Keratinocyte (primary cell): ENCODE results near the gene DMD. TPM values are rescaled to one million over a fixed set of nuclear protein-coding genes. Genes with fewer than 3 reads are reported as not detected.

Experiments
- DNase-seq: peaks from one replicate; pipeline ENCODE4 v3.0.0-alpha.2; 2011; ENCODE audit warnings: low read depth, missing footprints, low spot score
- FAIRE-seq: peaks from 2 replicates; lab custom pipeline; 2011; peaks lifted over from hg19 to GRCh38; lab: Jason Lieb, UNC
- H2AFZ ChIP-seq: 2 replicates; pipeline ENCODE4 v1.6.0; 2012; ENCODE audit warnings: low read length, control low read depth, inconsistent platforms; ENCODE audit not compliant: control insufficient read depth
- H3K27ac ChIP-seq: 2 replicates; pipeline ENCODE4 v1.5.1; 2011; ENCODE audit warnings: low read length; ENCODE audit not compliant: control insufficient read depth, insufficient read depth
- H3K27me3 ChIP-seq: 3 replicates; pipeline ENCODE4 v1.6.0; 2011; ENCODE audit warnings: low read length; ENCODE audit not compliant: control insufficient read depth, insufficient read depth; ENCODE audit errors: extremely low read depth
- H3K36me3 ChIP-seq, 2 experiments: 2 replicates in 1 of 2; 3 replicates in 1 of 2; pipeline ENCODE4 v1.5.1; 2011; ENCODE audit warnings: low read length in 2 of 2, mild to moderate bottlenecking in 1 of 2; ENCODE audit not compliant: control insufficient read depth in 2 of 2, insufficient read depth in 2 of 2; ENCODE audit errors: extremely low read depth in 1 of 2
- H3K4me1 ChIP-seq: 3 replicates; pipeline ENCODE4 v1.5.1; 2011; ENCODE audit warnings: low read length; ENCODE audit not compliant: control insufficient read depth, insufficient read depth; ENCODE audit errors: extremely low read depth
- H3K4me2 ChIP-seq: 3 replicates; pipeline ENCODE4 v1.6.0; 2011; ENCODE audit warnings: low read depth, low read length; ENCODE audit not compliant: control insufficient read depth, insufficient read depth; ENCODE audit errors: extremely low read depth
- H3K4me3 ChIP-seq, 3 experiments: fragments of 200-600 bp in 1 of 3; sonication (generic) in 1 of 3; 2 replicates in 2 of 3; 3 replicates in 1 of 3; pipeline ENCODE4 v1.5.1; 2011 to 2016; ENCODE audit warnings: low read length in 3 of 3, mild to moderate bottlenecking in 3 of 3, control low read depth in 2 of 3, inconsistent platforms in 1 of 3, low read depth in 1 of 3, mixed read lengths in 1 of 3, mixed run types in 1 of 3, moderate library complexity in 1 of 3; ENCODE audit not compliant: control insufficient read depth in 2 of 3, insufficient read depth in 2 of 3; ENCODE audit errors: extremely low read depth in 1 of 3
- H3K79me2 ChIP-seq: 2 replicates; pipeline ENCODE4 v1.6.0; 2012; ENCODE audit warnings: low read length; ENCODE audit not compliant: control insufficient read depth, insufficient read depth
- H3K9ac ChIP-seq: 3 replicates; pipeline ENCODE4 v1.6.0; 2011; ENCODE audit warnings: low read length; ENCODE audit not compliant: control insufficient read depth, insufficient read depth; ENCODE audit errors: extremely low read depth
- H3K9me1 ChIP-seq: 3 replicates; pipeline ENCODE4 v1.6.0; 2011; ENCODE audit warnings: low read length; ENCODE audit not compliant: control insufficient read depth, insufficient read depth; ENCODE audit errors: extremely low read depth
- H3K9me3 ChIP-seq: 2 replicates; pipeline ENCODE4 v1.5.1; 2012; ENCODE audit warnings: low read depth, low read length; ENCODE audit not compliant: control insufficient read depth
- H4K20me1 ChIP-seq: 3 replicates; pipeline ENCODE4 v1.6.0; 2011; ENCODE audit warnings: low read length; ENCODE audit not compliant: control insufficient read depth, insufficient read depth; ENCODE audit errors: extremely low read depth
- EZH2 ChIP-seq: IDR thresholded peaks from one replicate; pipeline ENCODE4 v1.6.1; 2012; ENCODE audit warnings: inconsistent platforms, mild to moderate bottlenecking, low read length, moderate library complexity
- dilution Hi-C: fragments of 300-500 bp; cut with MboI; formaldehyde crosslinking; loops from one replicate; pipeline ENCODE4 v1.7.0; 2020; ENCODE audit warnings: low sequenced_read_pairs; ENCODE audit not compliant: extremely low pct_ligation_motif_present
- polyA plus RNA-seq, 5 experiments: library from polyadenylated mRNA; depleted of rRNA in 3 of 5; stranded (reverse) in 3 of 5; stranded (forward) in 1 of 5; unstranded in 1 of 5; fragments of >200 nt; gene quantifications; 1 replicate in 1 of 5; 2 replicates in 3 of 5; 3 replicates in 1 of 5; pipeline versions ENCODE4 v1.2.1 to v1.2.3, GENCODE V29; 2011 to 2012; ENCODE audit warnings: missing spikeins in 2 of 5, low read depth in 1 of 5, low replicate concordance in 1 of 5
- TF ChIP-seq, protein P1 (sequence below), 3 experiments: IDR thresholded peaks in 1 of 3; conservative IDR thresholded peaks in 1 of 3; optimal IDR thresholded peaks in 1 of 3; 2 replicates in 2 of 3; 3 replicates in 1 of 3; pipeline versions ENCODE3 to v1.5.1; 2011; ENCODE audit warnings: low read length in 3 of 3, mild to moderate bottlenecking in 3 of 3, moderate library complexity in 2 of 3, control low read depth in 1 of 3, inconsistent platforms in 1 of 3; ENCODE audit not compliant: insufficient read depth in 2 of 3; ENCODE audit errors: extremely low read depth in 1 of 3

The DMD gene
- polyA plus RNA-seq, 1 donor (not counting 4 experiments of a cell fraction or from before 2014, with no cell fraction given), result 8.9 TPM

DNA sequence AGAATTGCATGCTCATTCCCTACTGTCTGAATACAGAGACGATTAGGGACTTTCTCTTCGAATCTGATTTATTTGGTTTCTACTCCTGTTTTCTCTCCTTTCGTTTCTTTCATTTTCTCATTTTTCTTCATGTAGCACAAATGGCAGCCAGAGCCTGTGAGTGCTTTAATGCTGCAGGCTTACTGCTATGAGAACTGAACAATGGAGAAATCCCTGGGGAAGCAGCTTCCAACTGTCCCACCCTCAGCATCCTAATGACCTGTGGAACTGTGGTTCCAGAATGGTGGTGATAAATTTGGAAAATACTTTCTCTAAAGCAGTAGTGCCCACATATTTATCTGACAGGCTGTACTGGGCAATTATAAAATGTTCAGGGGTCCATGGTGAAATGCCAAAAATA is 930.4 kb downstream of the DMD start:
- TF ChIP-seq, protein P1, sequence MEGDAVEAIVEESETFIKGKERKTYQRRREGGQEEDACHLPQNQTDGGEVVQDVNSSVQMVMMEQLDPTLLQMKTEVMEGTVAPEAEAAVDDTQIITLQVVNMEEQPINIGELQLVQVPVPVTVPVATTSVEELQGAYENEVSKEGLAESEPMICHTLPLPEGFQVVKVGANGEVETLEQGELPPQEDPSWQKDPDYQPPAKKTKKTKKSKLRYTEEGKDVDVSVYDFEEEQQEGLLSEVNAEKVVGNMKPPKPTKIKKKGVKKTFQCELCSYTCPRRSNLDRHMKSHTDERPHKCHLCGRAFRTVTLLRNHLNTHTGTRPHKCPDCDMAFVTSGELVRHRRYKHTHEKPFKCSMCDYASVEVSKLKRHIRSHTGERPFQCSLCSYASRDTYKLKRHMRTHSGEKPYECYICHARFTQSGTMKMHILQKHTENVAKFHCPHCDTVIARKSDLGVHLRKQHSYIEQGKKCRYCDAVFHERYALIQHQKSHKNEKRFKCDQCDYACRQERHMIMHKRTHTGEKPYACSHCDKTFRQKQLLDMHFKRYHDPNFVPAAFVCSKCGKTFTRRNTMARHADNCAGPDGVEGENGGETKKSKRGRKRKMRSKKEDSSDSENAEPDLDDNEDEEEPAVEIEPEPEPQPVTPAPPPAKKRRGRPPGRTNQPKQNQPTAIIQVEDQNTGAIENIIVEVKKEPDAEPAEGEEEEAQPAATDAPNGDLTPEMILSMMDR (optimal IDR thresholded peaks at IDR 0.05 in 1 of 3, IDR thresholded peaks at IDR 0.05 in 1 of 3, conservative IDR thresholded peaks at IDR 0.05 in 1 of 3; ENCODE audit: extremely low read depth in 1 of 3, insufficient read depth in 2 of 3, low read length in 3 of 3), result no peak
- TF ChIP-seq EZH2, result no peak
- Histone ChIP-seq H3K79me2 (no peaks in the 10 kb centered on the region), H3K27me3 (no peaks in the 10 kb centered on the region), H3K36me3 (no peaks in the 10 kb centered on the region), H3K9me1 (no peaks in the 10 kb centered on the region), H3K4me1 (no peaks in the 10 kb centered on the region), H2AFZ (no peak overlapping the region), H3K9ac (no peak overlapping the region), H3K27ac (no peak overlapping the region), H3K4me3 (no peak overlapping the region), H3K9me3 (no peaks in the 10 kb centered on the region), H4K20me1 (no peaks in the 10 kb centered on the region), H3K4me2 (no peak overlapping the region)
- FAIRE-seq (no peak), DNase-seq (no peak)
- dilution Hi-C loops, result no loop called here

DNA sequence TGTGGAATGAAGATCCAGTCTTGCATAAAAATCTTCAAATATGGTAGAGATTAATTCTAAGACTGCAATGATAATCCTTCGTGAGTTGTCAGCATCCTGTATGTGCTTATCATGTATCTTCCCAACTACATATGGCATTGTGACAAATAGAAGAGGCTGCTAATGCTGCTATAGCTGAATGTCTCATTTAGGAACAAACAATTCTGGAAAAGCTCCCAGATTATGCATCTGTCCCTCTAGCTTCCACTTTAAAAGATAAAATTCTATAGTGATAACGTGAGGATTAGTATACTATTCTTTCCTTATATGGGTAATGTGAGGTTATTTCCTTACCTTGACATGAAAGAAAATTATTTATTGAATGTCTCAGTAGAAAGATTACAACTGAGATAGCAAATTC is 930.9 kb downstream of the DMD start:
- Histone ChIP-seq H3K27me3 (no peaks in the 10 kb centered on the region), H3K9me1 (no peaks in the 10 kb centered on the region), H4K20me1 (no peaks in the 10 kb centered on the region), H3K4me3 (no peak overlapping the region), H3K9ac (no peak overlapping the region), H2AFZ (no peak overlapping the region), H3K9me3 (no peaks in the 10 kb centered on the region), H3K36me3 (no peaks in the 10 kb centered on the region), H3K4me1 (no peaks in the 10 kb centered on the region), H3K4me2 (no peak overlapping the region), H3K79me2 (no peaks in the 10 kb centered on the region), H3K27ac (no peak overlapping the region)
- FAIRE-seq (no peak), DNase-seq (no peak)
- dilution Hi-C loops, result no loop called here
- TF ChIP-seq, protein P1 (optimal IDR thresholded peaks at IDR 0.05 in 1 of 3, IDR thresholded peaks at IDR 0.05 in 1 of 3, conservative IDR thresholded peaks at IDR 0.05 in 1 of 3; ENCODE audit: extremely low read depth in 1 of 3, insufficient read depth in 2 of 3, low read length in 3 of 3), result no peak
- no peak for TF ChIP-seq EZH2
